Thyroid gland (tissue), 4 donors: ENCODE results near the gene PIGR. TPM values are rescaled to one million over a fixed set of nuclear protein-coding genes. Genes with fewer than 3 reads are reported as not detected.

Experiments
- DNase-seq, 2 donors: peaks; one replicate each; pipeline ENCODE4 v3.0.0-alpha.2; 2019
- H3K27ac ChIP-seq, 3 donors: fragments of 200-600 bp; sonication (generic); 1 replicate in 2 of 3; 2 replicates in 1 of 3; pipeline ENCODE4 v1.5.1; 2016 to 2019; ENCODE audit warnings: mild to moderate bottlenecking in 1 of 3, moderate library complexity in 1 of 3
- H3K27me3 ChIP-seq: fragments of 200-600 bp; sonication (generic); one replicate; pipeline ENCODE4 v1.5.1; 2019
- H3K36me3 ChIP-seq, 2 donors: fragments of 200-600 bp; sonication (generic); one replicate each; pipeline ENCODE4 v1.5.1; 2016 to 2019
- H3K4me1 ChIP-seq, 2 donors: fragments of 200-600 bp; sonication (generic); one replicate each; pipeline ENCODE4 v1.5.1; 2017 to 2019
- H3K4me3 ChIP-seq, 3 donors: fragments of 200-600 bp; sonication (generic); replicated peaks in 1 of 3; 1 replicate in 2 of 3; 2 replicates in 1 of 3; pipeline ENCODE4 v1.5.1; 2016; ENCODE audit warnings: mild to moderate bottlenecking in 1 of 3
- H3K9me3 ChIP-seq: fragments of 200-600 bp; sonication (generic); one replicate; pipeline ENCODE4 v1.5.1; 2017
- CTCF ChIP-seq, 6 experiments: fragments of 200-600 bp in 3 of 6; fragments of 450-650 bp in 3 of 6; sonication (generic) in 3 of 6; IDR thresholded peaks; one replicate each; pipeline ENCODE4 v1.5.1; 2016 to 2019; ENCODE audit warnings: antibody characterized with exemption in 6 of 6, mild to moderate bottlenecking in 2 of 6, inconsistent platforms in 1 of 6, moderate library complexity in 1 of 6
- POLR2A ChIP-seq, 2 donors: fragments of 450-650 bp; IDR thresholded peaks; one replicate each; pipeline ENCODE4 v1.6.1; 2017; ENCODE audit warnings: antibody characterized with exemption in 2 of 2, mild to moderate bottlenecking in 2 of 2, moderate library complexity in 1 of 2
- WGBS, 2 donors: methylation state at CpG; one replicate each; pipeline ENCODE4 v1.1.5; 2017; 5-methylcytosine and 5-hydroxymethylcytosine counted together
- intact Hi-C: fragments of 100-400 bp; cut with DNase I; formaldehyde crosslinking; loops from one replicate; pipeline ENCODE4 v1.15.1; 2023
- total RNA-seq, 4 donors: library from RNA; depleted of rRNA; stranded (reverse); fragments of >200 nt; gene quantifications; one replicate each; pipeline ENCODE4 v1.2.3, GENCODE V29; 2016

The PIGR gene
- total RNA-seq, 4 donors from 2014 or later, result 0.11 to 1.2 (median 0.75) TPM; not detected in 1

DNA sequence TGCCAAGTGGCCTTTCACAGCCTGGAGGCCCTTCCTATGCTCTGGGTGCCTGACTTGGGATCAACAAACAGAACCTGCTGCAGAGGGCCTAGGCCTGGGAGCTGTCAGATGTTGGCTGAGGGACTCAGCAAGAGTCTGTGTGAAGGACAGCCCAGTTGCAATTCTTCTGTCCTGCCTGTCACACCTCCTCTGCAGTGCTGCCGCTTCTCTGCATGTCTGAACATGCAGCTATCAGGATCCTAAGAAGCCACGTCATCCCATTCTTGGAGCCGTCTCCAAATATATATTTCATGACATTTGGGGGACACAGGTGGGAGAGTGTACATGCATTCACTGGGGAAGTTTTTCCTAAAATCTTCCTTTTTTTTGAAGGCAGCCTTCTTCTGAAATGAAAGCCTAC is 15.4 kb upstream of the PIGR start:
- no peak overlapping the region for H3K4me3 ChIP-seq
- DNase-seq, result no peak
- intact Hi-C loops, result no loop called here
- no peaks in the 10 kb centered on the region for H3K4me1 ChIP-seq
- no peaks in the 10 kb centered on the region for H3K9me3 ChIP-seq
- 75 to 89% methylated on average over 3 of the region's 3 CpGs for WGBS, 2 donors
- no peaks in the 10 kb centered on the region for H3K27me3 ChIP-seq
- H3K27ac ChIP-seq, result no peak overlapping the region
- no peaks in the 10 kb centered on the region for H3K36me3 ChIP-seq
- no peak for TF ChIP-seq POLR2A (IDR thresholded peaks at IDR 0.05)
- no peak for TF ChIP-seq CTCF (IDR thresholded peaks at IDR 0.05)

GRCh38 chr1:206960676-206961386 is 14.6 kb upstream of the PIGR start:
- no peak overlapping the region for H3K4me3 ChIP-seq
- H3K36me3 ChIP-seq, result no peaks in the 10 kb centered on the region
- 93 to 97% methylated on average over 6 of the region's 6 CpGs for WGBS, 2 donors
- intact Hi-C loops, result no loop called here
- no peak overlapping the region for H3K27ac ChIP-seq
- TF ChIP-seq POLR2A (IDR thresholded peaks at IDR 0.05) (no peak), CTCF (IDR thresholded peaks at IDR 0.05) (no peak)
- H3K9me3 ChIP-seq, result no peaks in the 10 kb centered on the region
- no peaks in the 10 kb centered on the region for H3K27me3 ChIP-seq
- no peak for DNase-seq
- H3K4me1 ChIP-seq, result peaks cover under 1% of the 10 kb centered on the region in 2 donors

DNA sequence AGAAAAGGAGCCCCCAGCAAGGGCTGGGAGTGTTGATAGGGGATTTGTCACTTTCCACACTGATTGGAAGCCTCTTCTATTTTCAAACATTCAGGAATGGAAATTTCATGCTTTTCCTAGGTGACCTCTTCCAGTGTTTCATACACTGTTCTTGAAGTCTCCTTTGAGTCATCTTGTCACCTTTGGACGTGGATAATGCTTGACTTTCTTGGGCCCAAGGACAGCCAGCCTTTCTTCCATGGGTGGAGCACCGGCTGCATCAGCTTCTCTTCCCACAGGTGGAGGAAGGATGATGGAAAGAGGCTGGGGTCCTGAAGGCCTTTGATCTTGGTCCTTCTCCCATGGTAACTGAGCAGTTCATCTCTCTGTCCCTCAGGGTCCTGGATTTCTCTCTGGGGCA is 11.9 kb upstream of the PIGR start:
- H3K4me3 ChIP-seq, result no peak overlapping the region
- no peaks in the 10 kb centered on the region for H3K36me3 ChIP-seq
- WGBS, 2 donors, result 92 to 93% methylated on average over 2 of the region's 2 CpGs
- no peaks in the 10 kb centered on the region for H3K27me3 ChIP-seq
- DNase-seq, result no peak
- no peak overlapping the region for H3K27ac ChIP-seq
- intact Hi-C loops, result no loop called here
- H3K9me3 ChIP-seq, result no peaks in the 10 kb centered on the region
- no peak for TF ChIP-seq POLR2A (IDR thresholded peaks at IDR 0.05)
- TF ChIP-seq CTCF (IDR thresholded peaks at IDR 0.05), result no peak
- peaks cover 10 to 11% of the 10 kb centered on the region in 2 donors for H3K4me1 ChIP-seq

- WGBS, 2 donors, result 90 to 91% methylated on average over 5 of the region's 5 CpGs
- no peaks in the 10 kb centered on the region for H3K27me3 ChIP-seq
- no peak overlapping the region for H3K27ac ChIP-seq
- intact Hi-C loops, result no loop called here
- no peaks in the 10 kb centered on the region for H3K9me3 ChIP-seq
- no peak for TF ChIP-seq CTCF (IDR thresholded peaks at IDR 0.05)
- TF ChIP-seq POLR2A (IDR thresholded peaks at IDR 0.05), result no peak
- no peaks in the 10 kb centered on the region for H3K36me3 ChIP-seq
- no peak for DNase-seq
- H3K4me3 ChIP-seq, result no peak overlapping the region
- peaks cover 10 to 11% of the 10 kb centered on the region in 2 donors for H3K4me1 ChIP-seq
Observed at GRCh38 chr1:206957639-206958038, 11.4 kb upstream of the PIGR start.
